HG03139 (cell line): ENCODE results near the gene ARMC9.

Experiments used
- ATAC-seq: cut with Tn5 transposase; IDR thresholded peaks from one replicate; pipeline ENCODE4 v1.9.1; 2021; ENCODE audit not compliant: unreplicated experiment

Gene ARMC9

DNA sequence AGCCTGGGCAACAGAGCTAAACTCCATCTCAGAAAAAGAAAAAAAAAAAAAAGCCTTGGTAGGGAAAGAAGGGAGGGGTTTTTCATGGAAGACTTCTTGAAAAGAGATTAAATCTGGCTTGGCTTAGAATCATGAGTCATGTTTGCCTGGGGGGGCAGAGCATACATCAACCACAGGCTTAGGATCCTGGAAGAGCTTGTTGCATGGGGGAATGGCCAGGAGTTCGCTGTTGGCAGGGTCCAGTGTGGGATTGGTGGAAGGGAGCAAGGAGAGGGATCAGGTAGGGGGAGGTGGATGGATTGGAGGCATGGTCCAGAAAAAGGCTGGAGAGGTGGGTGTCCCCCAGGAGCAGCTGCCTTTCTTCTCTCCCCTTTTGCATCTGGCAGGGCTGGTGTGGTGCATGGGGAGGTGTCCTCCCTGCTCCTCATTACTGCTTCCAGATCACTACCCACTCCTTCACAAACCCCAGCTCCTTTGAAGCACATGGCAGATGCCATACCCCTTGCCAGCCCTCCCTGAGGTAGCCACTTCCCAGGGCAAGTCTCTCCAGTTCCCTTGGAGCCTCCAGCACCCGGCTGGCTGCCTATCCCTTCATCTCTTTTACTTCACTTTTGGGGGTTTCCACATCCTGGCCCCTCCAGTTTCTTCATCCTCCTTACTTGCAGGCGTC lies 2.5 kb downstream of the ARMC9 start:
- no peak for ATAC-seq

DNA sequence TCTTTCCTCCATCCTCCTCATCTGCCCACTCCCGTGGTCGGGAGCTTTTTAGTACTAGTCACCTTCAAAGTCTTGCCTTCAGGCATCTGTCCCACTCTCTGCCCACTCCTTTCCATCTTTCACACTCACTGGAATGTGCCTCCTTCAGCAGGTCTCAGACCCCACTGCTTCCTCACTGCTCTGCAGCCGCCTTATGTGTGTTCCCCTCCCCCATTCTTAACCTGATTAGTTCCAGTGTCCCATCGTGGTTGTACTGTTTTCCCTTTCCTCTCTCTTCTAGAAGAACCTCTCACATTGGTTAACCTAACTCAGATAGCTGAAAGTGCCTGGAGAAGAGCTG lies 3.0 kb downstream of the ARMC9 start:
- no peak for ATAC-seq

GRCh38 chr2:231203087-231203486 lies 4.7 kb downstream of the ARMC9 start:
- no peak for ATAC-seq

GRCh38 chr2:231204146-231204545 lies 5.7 kb downstream of the ARMC9 start:
- ATAC-seq, result no peak

DNA sequence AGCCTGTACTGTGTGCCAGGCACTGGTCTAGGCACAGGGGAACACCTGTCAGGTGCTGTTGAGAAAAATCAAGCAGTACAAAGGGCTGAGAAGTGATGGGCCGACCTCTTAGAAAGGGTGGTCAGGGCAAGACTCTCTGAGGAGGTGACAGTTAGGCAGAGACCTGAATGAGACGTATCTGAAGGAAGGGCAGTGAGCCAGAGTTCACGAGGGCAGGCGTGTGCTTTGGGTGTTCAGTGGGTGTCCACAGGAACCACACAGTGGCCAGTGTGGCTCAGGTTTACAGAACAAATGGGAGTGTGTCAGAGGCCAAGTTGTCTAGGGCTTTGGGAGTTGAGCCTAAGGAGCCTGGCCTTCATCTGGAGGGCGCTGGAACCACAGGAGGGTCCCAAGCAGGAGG lies 6.2 kb downstream of the ARMC9 start:
- ATAC-seq, result no peak

GRCh38 chr2:231207734-231208133 lies 9.3 kb downstream of the ARMC9 start:
- no peak for ATAC-seq

DNA sequence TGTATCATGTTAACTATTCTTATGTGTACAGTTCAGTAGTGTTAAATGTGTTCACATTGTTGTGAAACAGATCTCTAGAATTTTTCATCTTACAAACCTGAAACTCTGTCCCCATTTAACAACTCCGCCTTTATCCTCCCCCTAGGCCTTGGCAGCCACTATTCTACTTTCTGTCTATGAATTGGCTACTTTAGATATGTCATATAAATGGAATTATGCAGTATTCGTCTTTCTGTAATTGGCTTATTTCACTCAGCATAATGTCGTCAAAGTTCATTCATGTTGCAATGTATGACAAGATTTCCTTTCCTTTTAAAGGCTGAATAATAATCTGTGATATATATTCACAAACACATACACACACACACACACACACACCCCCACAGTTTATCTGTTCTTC lies 12.4 kb downstream of the ARMC9 start:
- no peak for ATAC-seq

GRCh38 chr2:231211486-231211885 lies 13.1 kb downstream of the ARMC9 start:
- no peak for ATAC-seq

DNA sequence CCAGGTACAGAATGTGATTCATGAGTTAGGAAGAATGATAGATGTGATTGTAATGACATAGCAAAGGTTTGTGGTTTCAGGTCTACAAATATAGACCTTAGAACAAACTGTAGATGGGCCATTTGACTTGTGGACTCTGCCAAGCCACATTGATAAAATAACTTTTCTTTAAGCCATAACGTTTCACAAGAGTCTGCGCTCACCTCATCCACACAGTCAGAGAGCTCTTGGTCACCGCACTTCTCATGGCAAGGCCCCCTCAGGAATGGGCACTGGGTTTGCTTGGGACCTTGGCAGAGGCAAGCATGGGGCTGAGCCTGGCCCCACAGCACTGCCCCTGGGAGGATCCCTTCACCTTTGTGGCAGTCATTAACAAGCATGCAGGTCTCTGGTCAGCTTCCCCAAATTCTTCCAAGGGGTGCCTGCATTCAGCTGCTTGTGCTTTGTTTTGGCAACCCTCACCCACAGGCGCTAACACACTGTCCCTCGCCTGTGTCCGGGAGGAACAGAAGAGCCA lies 14.0 kb downstream of the ARMC9 start:
- no peak for ATAC-seq

GRCh38 chr2:231213931-231214642 lies 15.7 kb downstream of the ARMC9 start:
- no peak for ATAC-seq

- ATAC-seq, result no peak
Measured at GRCh38 chr2:231218366-231218765, 19.9 kb downstream of the ARMC9 start.

DNA sequence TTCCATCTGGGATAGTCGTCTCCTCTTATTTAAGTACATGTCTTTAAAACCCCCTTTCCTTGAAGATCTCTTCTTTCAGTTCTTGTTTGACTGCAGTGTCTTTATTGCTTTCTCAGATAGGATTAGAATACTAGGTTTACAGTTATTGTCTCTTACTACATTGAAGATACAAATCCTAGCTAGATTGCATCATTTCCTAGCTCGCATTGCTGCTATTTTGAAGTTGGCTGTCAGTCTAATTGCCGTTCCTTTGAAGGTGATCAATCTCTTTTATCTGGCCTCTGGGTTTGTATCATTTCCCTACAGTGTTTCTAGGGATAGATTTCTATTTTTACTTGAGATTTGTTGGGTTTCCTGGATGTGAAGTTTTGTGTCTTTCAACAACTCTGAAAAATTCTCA lies 20.9 kb downstream of the ARMC9 start:
- ATAC-seq, result no peak

GRCh38 chr2:231221761-231222160 lies 23.3 kb downstream of the ARMC9 start:
- no peak for ATAC-seq

GRCh38 chr2:231222318-231223000 lies 24.0 kb downstream of the ARMC9 start:
- ATAC-seq, result no peak

DNA sequence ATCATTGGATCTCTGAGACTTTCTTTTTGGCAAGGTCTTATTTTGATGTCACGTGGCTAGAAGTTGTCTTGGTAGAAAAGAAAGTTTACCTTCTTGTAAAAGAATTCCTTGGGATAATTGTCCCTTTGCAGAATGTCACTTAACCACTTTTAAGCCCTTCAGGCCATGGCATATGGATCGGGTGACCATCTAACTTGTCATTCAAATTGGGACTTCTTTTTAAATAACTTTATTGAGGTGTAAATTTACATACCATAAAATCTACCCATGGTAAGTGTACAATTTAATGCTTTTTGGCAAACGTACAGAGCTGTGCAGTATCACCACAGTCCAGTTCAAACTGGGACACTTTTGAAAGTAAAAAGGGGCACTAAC lies 24.6 kb downstream of the ARMC9 start:
- no peak for ATAC-seq

DNA sequence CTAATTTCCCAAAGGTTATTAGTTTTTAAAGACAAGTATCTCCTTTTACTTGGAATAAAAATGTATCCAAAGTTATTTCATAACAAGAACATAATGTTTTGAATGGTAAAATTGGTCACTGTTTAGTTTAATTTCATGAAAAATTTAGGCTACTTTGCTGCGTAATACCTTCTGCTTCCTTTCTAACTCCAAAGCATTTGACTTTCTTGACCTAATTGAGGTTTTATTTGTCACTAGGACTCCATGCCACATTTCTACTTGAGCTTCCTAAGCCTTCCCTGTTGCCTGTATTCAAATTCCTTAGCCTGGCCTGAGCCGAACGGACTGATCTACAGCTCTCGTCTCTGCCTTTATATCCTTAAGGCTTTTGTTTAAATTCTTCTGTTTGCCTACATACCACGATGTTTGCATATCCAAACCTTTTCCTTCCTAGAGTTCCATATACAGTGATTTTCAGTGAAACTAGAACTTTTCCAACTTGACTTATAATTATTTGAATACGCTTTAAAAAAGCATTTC lies 25.1 kb downstream of the ARMC9 start:
- ATAC-seq, result no peak

GRCh38 chr2:231227310-231228162 lies 29.1 kb downstream of the ARMC9 start:
- peak; percentile 50 for ATAC-seq

- ATAC-seq, result peak; percentile 72
Measured at GRCh38 chr2:231228223-231228622, 29.8 kb downstream of the ARMC9 start.

DNA sequence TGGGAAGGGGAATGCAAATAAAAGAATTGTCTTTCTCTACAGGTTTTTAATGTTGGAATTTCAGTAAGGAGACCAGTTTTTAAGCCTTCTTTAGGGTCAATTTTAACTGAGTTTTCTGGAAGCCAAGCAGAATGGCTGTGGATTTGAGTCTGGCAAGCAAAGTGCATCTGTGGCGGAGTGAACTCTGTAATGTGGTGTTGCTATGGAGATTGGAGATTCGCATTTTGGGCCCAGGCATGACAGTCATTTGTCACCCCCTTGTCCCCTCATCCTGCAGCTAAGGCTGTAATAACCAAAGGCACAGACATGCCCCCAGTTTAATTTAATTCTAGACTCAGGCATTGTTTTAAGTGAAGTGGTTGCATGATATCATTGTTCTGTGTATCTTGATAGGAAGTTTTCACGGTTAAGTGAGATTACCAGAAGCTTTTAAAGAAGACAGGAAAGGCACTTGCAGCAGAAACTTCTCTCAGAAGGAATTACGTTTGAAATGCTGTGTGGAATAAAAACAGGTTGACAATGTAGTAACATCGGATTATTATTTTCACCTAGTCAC lies 30.6 kb downstream of the ARMC9 start:
- ATAC-seq, result no peak

GRCh38 chr2:231235217-231235616 lies 36.8 kb downstream of the ARMC9 start:
- no peak for ATAC-seq

GRCh38 chr2:231238689-231239088 lies 40.3 kb downstream of the ARMC9 start:
- no peak for ATAC-seq
